ENCODE results near the gene ESR1.

ESR1 gene

DNA sequence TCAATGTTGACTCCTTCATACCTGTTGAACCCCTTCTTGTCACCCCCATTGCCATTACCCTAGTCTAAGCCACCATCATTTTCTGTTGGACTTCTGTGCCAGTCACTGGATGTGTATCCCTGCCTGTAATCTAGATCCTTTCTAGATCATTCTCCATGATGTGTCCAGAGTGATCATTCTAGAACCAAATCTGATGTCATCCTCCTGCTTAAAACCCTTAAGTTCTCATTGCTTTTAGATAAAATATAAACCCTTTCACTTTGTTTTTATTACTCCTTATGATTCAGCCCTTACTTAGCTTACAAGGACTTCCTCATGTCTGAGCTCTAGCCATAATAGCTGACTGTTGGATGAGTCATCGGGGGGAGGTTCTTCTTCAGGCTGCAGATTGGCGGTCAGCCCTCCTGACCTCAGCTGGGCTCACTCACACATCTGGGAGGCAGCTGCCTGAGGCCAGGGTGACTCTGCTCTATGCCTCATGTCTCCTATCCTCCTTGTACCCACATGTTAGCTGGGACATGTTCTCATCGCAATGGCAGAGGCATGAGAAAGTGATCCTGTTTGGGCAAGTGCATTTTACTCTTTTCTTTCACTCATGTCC is 287.6 kb downstream of the ESR1 start:
- DNase-seq (ENCODE audit: low spot score), result no peak

DNA sequence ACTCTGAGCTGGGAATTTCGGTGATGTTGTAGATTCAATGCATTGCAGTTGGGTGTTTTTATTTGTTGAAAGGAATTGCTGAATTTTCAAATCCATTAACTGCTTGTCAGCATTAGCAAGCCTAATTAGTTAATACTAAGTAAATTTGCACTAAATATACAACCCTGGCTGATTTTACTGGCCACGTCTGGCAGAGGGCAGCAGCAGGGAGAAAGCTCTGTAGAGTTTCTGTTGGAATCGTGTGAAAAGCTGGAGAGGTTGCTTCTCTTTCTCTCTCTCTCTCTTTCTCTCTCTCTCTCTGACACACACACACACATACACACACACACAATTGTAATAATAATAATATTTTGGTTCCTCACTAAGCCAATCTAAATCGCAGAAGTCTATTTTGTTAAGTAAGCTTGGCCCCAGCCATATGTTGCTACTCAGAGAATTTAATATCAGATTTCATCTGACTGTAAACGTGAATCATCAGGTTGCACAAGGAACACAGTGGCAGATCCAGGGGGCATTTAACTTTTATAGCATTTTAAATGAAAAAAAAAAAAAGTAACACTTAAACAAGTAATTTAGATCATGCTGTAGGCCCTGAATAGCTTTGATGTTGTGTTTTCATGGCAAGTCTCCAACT is 289.5 kb downstream of the ESR1 start:
- no peak for DNase-seq (ENCODE audit: low spot score)

DNA sequence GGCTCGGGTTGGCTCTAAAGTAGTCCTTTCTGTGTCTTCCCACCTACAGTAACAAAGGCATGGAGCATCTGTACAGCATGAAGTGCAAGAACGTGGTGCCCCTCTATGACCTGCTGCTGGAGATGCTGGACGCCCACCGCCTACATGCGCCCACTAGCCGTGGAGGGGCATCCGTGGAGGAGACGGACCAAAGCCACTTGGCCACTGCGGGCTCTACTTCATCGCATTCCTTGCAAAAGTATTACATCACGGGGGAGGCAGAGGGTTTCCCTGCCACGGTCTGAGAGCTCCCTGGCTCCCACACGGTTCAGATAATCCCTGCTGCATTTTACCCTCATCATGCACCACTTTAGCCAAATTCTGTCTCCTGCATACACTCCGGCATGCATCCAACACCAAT is 291.2 kb downstream of the ESR1 start:
- no peak for DNase-seq (ENCODE audit: low spot score)

DNA sequence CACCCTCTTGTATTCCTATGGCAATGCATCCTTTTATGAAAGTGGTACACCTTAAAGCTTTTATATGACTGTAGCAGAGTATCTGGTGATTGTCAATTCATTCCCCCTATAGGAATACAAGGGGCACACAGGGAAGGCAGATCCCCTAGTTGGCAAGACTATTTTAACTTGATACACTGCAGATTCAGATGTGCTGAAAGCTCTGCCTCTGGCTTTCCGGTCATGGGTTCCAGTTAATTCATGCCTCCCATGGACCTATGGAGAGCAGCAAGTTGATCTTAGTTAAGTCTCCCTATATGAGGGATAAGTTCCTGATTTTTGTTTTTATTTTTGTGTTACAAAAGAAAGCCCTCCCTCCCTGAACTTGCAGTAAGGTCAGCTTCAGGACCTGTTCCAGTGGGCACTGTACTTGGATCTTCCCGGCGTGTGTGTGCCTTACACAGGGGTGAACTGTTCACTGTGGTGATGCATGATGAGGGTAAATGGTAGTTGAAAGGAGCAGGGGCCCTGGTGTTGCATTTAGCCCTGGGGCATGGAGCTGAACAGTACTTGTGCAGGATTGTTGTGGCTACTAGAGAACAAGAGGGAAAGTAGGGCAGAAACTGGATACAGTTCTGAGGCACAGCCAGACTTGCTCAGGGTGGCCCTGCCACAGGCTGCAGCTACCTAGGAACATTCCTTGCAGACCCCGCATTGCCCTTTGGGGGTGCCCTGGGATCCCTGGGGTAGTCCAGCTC is 292.1 kb downstream of the ESR1 start:
- no peak for DNase-seq (ENCODE audit: low spot score)

DNA sequence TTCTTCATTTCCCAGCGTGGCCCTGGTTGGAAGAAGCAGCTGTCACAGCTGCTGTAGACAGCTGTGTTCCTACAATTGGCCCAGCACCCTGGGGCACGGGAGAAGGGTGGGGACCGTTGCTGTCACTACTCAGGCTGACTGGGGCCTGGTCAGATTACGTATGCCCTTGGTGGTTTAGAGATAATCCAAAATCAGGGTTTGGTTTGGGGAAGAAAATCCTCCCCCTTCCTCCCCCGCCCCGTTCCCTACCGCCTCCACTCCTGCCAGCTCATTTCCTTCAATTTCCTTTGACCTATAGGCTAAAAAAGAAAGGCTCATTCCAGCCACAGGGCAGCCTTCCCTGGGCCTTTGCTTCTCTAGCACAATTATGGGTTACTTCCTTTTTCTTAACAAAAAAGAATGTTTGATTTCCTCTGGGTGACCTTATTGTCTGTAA is 292.7 kb downstream of the ESR1 start:
- DNase-seq (ENCODE audit: low spot score), result no peak

DNA sequence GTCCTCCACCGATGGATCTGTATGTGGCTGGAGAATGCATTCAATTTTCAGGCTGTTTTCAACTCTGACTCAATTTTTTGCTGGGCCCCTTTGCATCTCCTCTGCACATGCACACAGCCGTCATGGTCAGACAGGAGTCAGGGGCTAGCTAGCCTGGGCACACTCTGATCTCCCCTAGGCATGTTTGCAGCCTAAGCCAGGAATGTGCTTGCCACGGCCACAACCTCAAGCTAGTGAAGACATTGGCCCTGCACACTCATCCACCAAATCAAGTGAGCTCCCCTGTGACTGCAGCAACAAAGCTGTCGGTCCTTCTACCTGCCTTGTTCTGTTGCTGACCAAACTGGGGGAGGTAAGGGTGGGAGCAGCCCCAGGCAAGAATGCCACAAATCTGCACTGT is 300.5 kb downstream of the ESR1 start:
- DNase-seq (ENCODE audit: low spot score), result no peak

DNA sequence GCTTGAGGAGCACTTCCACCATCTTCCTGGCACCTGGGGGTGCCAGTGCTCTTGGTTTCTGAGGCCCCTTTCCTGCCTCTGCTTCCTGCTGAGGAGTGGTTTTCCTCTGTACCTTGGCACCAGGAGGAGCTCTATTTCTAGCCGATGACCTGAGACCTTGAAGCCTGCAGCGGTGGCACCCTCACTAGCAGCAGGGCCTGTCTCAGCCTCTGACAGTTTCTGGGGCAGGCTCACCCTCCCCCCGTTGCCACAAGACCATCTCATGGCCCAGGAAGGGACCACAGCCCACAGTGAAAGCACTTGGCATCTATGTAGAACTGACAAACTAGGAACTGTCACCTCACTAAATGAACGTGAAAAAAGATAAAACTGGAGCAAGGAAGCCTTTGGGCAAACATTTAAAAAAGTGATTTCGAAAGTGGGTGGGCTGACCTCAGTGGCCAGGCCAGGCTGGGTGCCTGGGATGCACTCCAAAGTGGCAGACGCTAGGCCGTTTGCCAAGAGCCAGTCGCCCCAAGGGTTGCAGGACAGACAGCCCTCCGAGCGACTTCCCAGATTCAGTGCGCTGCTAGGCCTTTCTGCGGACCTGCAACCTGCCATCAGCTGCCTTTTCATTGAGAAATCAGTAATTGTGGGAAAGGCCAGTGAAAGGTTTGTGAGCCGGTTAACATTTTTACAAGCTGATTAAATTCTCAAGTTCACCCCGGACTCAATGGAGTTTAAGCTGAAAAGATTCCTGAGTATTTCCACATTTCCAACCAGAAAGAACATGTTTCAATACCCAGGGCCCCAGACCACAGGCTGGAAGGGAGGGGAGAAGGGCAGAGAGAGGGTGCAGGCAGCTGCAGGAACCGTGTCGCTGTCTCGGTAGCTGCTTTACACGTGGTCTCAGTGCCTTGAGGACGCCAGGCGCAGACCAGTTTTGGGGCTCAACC is 303.7 kb downstream of the ESR1 start:
- DNase-seq (ENCODE audit: low spot score), result no peak

DNA sequence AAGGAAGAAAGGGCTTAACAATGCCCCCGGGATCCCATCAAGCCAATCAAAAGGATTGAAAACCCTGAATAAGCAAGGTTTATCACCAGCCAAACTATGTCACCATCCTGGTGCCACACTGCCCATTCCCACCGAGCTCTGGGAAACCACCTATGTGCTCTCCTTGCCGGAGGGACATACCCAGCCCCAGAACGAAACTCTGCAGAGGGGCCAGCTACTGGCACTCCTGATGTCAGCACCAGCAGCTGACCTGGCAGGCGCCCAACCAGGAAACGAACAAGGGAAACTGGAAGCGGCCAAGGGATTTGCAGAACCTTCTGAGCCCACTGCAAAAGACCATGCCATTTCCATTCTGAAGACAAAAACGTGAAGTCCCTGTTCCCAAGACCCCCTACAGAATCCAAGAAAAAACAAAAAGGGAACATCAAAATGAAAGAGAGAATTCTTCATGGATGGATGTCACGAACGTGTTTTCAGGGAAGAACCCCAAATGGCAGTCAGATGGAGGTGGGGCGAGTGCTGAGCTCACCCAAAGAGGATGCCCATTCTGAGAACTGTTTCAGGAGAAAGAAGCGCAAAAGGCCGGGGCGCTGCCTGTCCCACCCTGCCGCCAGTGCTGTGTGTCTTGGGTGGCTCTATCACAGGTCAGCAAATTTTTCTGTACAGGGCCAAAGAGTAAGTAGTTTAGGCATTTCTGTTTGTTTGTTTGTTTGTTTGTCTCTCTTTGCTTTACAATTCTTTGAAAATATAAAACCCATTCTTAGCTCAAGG is 305.2 kb downstream of the ESR1 start:
- no peak for DNase-seq (ENCODE audit: low spot score)

DNA sequence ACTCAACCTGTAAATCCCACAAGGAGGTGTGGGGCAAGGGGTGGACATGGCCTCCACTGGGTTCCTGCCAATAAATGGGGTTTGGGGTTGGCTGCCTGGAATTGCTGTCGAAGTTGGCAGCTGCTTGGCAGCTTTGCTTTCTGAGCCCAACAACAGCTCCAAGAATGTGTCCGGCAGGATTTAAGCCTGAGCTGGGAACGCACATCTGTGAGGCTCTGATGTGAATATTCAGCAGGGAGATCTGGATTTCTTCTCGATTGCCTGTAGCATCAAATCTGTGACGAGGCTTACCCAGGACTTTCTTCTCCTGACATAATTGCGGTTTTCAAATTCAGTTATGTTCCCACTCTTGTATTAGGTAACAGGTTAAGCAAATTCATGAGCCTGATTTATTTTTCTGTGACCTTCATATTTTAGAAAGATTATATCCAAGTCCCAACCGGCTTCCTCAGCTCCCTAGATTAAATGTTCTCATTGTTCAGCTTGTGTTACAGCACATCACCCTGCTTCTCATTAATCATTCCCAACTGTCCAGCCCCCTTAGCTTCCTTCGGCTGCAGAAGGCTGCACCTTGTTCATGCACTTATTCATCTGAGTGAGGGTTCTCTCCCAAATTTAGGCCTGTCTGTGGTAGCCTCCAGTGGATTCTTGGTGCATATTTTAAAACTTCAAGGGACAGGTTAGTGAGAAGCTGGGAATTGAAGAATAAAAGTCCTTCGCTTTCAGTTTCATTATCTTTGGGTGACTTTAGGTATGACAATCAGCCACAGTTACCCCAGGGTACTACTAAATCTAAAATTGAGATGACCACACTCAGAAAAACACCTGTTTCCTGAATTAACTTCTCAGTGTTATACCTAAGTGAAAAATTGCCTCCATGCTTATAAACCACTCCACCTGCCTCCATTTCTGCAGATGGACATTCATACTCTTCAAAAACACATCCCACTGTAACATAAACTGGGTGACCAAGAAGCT is 310.0 kb downstream of the ESR1 start:
- DNase-seq (ENCODE audit: low spot score), result no peak

DNA sequence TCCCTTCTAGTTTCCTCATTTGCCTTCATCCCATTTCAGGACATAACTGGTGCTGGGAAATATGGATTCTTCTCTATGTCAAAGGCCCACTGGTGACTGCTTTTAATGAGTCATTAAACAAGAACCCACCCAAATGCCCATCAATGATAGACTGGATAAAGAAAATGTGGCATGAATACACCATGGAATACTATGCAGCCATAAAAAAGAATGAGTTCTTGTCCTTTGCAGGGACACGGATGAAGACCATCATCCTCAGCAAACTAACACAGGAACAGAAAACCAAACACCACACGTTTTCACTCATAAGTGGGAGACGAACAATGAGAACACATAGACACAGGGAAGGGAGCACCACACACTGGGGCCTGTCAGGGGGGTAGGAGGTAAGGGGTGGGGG is 310.7 kb downstream of the ESR1 start:
- DNase-seq (ENCODE audit: low spot score), result no peak

DNA sequence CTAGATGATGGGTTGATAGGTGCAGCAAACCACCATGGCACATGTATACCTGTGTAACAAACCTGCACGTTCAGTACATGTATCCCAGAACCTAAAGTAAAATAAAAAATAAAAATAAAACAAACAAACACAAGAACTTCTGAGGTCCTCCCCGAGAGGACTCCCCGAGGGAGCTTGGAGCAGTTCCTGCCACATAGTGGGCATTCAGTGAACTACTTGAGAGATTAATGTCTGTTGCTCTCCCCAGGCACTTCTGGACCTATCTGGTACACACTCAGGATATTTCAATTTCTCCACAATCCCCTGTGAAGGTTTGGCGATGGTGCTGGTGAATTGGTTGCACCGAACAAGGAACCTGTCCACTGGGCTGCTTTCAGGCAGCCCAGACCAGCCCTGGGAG is 311.2 kb downstream of the ESR1 start:
- no peak for DNase-seq (ENCODE audit: low spot score)

DNA sequence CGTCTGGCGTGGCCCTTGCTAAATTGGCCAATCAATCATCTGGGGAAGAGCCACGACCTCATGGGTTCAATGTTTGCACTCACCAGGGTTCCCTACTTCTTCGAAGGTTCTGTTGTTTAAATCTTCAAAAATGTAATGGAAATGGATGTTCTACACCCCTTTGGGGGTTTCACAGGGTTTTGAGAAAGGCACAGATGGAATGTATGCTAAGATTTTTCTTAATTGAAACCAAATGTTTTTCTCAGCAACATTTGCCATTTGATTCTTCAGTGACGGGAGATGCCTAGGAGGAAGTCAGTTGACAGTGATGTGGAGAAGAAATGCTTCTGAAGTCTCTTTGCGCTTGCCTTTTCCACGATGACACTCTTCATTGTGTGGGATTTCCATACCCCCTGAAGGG is 312.3 kb downstream of the ESR1 start:
- no peak for DNase-seq (ENCODE audit: low spot score)

DNA sequence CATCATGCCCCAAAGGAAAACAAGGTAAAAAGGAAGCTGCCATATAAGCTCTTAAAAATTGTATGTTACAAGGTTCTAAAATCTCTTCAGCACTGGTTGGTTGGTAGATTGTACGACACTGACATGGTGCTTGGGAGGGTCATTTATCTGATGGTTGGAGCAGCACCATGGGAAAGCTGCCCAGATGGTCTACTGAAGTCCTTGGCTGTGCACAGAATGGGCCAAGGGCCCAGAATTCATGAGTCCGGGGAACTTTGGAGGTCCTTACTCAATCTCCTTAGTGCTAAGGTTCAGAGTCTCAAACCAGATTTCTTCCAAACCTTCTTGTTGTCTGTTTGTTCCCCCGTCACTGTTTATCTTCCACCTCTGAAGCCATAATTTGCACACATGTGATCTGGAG is 314.4 kb downstream of the ESR1 start:
- no peak for DNase-seq (ENCODE audit: low spot score)

DNA sequence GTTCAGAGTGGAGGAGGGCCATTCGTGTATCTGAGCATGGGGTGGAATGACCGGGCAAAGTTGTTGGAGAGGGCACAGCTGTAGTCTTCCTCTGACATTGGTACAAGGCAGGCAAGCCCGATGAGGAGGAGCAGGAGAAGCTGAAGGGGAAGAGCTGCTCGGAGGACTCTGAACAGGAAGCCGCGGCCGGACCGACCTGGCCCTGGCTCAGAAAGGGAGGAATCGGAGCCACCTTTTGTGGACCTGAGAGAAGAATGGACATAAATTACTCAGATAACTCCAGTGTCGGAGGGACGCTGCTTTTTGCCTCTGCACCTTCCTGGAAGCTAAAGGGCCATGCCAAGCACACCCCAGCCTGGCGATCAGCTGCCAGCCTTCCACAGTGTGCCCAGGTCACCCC is 315.0 kb downstream of the ESR1 start:
- DNase-seq (ENCODE audit: low spot score), result no peak

DNA sequence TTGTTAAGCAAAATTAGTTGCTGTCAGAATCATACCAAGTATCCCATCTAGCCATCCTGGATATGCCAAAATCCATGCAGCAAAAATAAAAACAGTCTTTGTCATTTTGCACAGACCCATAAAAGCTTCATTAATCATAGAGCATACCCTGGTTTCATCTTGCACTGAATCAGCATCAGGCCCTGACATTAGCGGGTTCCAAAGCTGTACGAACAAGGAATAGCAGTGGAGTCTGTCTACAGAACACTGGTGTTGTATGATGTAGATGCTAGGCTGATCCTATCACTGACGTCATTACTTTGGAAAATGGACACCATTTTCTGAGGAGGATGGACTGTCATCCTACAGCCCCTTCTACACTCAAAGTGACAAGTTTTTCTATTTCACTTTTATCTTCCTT is 315.6 kb downstream of the ESR1 start:
- DNase-seq (ENCODE audit: low spot score), result no peak

DNA sequence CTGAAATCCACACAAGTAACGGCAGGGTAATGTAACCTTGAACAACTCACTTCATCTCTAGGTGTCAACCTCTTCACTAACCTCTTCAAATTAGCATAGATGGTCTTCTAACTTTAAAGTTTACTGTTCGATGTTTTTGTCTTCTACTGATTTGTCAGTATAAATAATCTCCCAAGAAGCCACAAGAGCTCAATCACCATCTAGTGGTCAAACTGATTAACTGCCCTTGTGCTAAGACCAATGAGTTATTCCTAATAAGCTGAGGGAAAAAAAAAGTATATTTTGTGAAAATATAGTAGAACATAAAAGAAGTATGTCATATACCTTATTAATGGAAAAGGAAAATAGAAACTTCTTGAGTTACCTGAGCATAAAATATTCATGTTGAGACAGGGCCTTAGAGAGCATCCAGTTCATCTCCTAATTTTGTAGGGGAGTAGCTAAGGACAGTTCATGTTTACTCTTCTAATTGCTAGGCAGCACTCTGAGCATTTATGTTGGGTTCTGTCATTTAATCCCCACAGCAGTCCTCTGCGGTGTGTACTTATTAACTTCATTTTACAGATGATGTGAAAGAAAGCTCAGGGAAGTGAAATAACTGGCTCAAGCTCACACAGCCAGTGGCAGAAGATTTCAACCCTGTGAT is 317.1 kb downstream of the ESR1 start:
- DNase-seq (ENCODE audit: low spot score), result no peak

DNA sequence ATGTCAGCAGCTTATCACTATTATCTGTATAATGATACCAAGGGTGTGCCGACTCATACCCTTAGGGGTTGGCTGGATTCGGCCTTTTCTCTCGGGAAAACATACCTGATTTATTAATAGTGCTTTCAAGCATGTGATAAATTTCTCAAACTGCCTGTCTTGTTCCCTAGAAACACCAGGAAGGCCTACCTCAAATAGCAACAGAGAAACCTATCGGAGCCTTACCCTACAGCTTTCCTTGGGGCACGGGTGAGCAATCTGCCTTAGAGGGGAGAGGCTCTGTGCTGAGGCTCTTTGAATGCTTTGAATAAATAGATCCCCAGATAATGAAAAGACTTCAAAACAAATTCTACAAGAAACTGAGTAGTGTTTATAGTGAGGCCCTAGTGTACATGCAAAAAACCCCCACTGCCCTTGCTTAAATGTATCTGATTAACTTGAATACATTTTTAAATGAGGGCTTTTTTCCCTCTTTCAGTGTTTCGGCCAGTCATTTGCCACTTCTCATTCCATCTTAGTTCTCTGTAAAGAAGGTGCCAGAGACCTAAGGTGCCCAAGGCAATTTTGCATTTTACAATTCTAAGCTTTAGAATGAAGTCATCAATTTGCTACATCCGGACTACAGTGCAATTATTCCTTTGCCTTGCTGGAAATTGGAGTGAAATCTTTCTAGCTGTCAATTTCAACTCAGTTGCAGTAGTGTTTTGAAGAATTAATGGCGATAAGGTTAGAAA is 320.1 kb downstream of the ESR1 start:
- no peak for DNase-seq (ENCODE audit: low spot score)

DNA sequence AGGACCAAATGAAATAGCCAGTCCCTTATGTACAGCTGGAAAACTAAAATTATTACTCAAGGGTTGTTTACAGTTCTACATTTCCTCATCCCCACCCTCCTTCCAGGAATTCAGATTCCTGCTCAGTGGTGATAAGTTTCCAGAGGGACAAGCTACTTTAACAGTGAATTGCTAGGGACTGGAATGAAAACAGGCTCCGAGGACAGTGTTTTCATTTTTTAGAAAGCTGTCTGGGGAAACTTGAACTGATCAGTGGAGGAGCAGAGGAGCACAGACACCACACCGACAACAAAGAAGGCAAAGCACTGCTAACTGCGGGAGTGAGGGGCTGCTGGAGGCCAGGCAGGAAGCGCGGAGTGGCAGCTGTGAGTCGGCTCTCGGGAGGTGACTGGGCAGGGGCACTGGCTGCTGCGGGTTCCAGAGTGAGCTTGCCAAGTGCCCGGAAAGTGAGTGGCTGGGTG is 322.2 kb downstream of the ESR1 start:
- DNase-seq (ENCODE audit: low spot score), result no peak

DNA sequence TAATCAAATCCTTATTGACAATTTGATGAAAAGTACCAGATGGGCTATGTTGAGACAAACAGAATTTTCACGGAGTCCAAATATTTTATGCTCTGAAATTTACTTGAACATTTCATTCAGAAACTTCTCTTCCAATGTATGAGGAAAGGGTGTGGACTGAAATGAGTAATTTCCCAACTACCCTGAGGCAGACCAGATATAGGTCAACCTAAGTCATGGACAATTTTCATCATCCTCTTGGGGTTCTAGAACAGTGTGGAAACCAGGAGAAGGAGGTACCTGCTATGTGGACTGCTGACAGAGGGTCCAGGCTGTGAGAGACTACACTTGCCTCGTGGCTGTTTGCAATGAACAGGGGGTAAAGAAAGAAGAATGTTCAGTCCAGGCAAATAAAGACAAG is 323.0 kb downstream of the ESR1 start:
- DNase-seq (ENCODE audit: low spot score), result no peak

All from ecto neural progenitor cell (in vitro differentiated cells).